ENCODE results near the gene MNDA.

MNDA gene

DNA sequence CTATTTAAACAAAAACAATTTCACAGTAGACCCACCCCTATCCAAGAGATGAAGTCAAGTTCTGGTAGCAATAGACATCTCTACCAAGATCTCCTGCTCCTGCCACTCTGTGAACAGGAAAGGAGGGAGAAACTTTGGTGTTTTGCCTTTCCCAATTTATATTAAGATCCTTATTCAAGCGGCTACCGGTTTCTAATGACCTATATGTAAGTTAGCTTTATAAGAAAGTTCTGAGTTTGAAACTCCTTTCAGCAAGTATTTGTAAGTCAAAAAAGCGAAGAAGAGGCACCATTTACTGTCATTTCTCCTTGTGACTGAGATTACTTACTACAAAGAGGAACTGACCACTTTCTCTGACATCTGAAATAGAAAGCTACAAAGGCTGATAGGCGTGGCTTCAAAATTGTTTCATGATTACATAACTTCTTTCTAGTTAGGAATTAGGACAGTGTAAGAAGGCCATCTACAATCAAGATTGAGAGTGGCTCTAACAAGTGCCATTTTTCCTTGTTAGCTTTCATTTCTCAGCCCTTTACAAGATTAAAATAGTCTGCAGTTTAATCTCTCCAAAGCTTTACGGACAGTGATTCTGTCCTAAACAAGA, at the start of gene MNDA:
TSS of gene MNDA (plus strand) at position 448 of the 604 bp plus-strand sequence. CDS start 10,803 bp downstream, outside the sequence.
- no peak for DNase-seq (ENCODE audit: low read depth)

DNA sequence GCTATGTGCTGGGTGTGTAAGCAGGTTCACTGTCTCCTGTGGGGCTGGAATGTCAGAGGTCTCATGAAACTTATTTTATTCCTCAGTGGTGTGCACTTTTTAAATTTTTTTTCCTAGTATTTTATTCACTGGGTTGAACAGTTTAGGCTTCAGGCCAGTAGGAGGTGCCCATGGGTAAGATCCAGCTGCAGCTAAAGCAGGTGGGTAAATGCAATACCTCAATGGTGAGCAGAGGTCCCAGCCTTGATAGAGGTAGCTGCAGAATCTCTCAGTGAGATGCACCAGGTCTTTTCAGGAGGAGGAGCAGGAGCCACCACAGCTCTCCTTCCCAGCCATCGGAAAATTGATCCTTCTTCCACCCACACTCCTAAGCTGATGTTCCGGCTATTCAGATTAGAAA, 37.5 kb upstream of the MNDA start:
- DNase-seq (ENCODE audit: low read depth): no peak

DNA sequence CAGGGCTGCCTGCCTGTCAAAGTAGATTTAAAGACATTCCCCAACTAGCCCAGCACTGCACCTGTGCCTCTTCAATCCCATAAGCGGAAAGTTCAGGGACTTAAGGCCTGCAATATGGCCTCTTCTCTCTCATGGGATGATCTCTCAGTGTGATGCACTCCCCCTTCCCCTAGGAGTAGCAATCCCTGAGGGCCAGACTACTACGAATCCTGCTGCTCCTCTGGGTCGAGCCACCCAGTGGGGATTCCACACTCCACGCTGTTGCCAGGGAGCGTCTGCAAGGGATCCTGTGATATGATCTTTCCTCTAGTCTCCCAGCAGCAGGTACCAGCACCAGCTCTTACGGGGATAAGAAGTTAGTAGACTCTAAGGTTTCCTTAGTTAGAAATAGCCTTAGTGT, 36.9 kb upstream of the MNDA start:
- DNase-seq (ENCODE audit: low read depth): no peak

DNA sequence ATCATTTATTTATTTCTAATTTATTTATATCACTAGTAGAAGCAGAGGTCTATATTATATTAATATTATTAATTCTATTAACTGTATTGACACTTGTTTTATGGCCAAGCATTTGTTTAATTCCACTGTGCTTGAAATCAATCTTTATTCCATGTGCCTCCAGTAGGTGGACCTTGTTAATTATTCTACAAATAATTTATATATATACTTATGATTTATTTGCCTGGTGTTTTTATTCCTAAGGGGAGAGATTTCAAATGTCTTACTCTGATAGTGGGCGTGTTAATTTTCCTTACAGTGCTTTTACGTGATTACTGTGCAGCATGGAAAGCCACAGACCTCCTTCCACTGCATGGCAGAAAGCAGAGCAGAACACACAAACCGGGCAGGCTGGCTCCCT, 32.6 kb upstream of the MNDA start:
- no peak for DNase-seq (ENCODE audit: low read depth)

- no peak for DNase-seq (ENCODE audit: low read depth)
These were observed 31.5 kb upstream of the MNDA start for GRCh38 chr1:158799689-158800088.

GRCh38 chr1:158800526-158800925, 30.6 kb upstream of the MNDA start:
- DNase-seq (ENCODE audit: low read depth): no peak

GRCh38 chr1:158801396-158801795, 29.8 kb upstream of the MNDA start:
- no peak for DNase-seq (ENCODE audit: low read depth)

GRCh38 chr1:158803678-158804077, 27.5 kb upstream of the MNDA start:
- no peak for DNase-seq (ENCODE audit: low read depth)

GRCh38 chr1:158806916-158807536, 24.1 kb upstream of the MNDA start:
- no peak for DNase-seq (ENCODE audit: low read depth)

DNA sequence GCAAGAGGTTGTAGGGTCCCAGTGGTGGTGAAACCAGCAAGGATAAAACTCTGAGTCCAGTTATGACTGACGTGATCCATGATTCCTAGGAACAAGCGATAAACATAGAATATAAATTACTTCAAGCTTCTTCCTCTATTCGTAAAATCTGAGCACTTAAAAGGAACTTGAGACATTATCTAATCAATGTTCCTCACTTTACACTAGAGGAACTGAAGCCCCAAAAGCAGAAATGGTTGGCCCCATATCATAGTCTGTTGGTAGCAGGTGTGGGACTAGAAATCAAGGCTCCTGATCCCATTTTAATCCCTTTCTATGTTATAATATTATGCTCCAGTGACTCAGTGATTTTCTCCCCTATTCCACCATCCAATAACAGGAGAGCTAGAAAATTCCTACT, 21.9 kb upstream of the MNDA start:
- no peak for DNase-seq (ENCODE audit: low read depth)

GRCh38 chr1:158809862-158810261, 21.3 kb upstream of the MNDA start:
- no peak for DNase-seq (ENCODE audit: low read depth)

DNA sequence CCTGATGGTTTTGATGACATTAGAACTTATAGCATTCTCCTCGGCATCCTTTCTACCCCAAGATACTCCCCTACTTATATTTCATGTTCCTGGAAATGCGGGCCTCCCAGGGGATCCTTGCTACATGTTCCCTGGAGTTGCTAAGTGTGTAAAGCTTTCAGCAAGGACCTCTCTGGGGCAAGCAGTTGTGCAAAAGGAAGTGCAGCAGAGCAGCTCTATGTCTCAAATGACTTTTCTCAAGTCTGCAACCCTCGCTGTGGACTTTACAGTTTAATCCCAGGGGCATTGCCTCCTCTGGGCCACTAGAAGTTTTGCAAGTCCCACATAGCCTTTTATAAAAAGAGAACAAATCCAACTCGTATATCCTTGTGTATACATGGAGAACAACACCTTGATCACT, 20.8 kb upstream of the MNDA start:
- DNase-seq (ENCODE audit: low read depth): no peak

DNA sequence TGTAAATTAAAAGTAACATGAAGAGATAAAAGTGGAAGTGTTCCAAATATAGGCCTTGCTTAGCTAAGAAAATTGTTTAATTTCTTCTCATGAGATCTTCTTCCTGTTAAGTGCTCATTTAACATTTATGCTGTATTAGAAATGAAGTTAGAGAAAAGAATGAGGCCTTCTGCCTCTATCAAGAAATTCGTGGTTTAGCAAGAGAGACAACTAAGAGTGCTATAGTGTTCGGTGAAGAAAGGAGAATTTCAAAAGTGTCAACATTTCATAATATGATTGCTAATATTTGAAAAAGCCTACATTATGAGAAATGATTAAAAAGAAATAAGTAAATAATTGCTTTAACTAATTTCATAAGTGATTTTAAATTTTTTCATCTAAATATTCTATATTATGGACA, 18.8 kb upstream of the MNDA start:
- no peak for DNase-seq (ENCODE audit: low read depth)

DNA sequence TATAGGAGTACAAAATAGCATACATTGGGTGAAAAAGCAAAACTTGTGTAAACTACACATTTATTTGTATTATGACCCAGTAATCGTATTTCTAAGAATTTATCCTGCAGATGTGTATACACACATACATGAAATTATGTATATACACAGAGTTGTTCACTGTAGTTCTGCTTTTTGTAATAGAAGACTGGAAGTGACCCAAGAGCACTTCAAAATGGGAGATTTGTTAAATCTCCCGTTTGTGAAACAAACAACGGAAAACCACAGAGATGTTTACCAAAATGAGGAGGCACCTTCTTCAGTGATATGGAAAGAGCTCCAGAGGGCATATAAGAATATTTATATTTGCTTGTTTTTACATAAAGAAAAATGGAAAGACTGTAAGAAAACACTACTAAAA, 18.0 kb upstream of the MNDA start:
- no peak for DNase-seq (ENCODE audit: low read depth)

GRCh38 chr1:158814970-158815369, 16.2 kb upstream of the MNDA start:
- no peak for DNase-seq (ENCODE audit: low read depth)

- no peak for DNase-seq (ENCODE audit: low read depth)
These were observed 12.6 kb upstream of the MNDA start for GRCh38 chr1:158818560-158818959.

DNA sequence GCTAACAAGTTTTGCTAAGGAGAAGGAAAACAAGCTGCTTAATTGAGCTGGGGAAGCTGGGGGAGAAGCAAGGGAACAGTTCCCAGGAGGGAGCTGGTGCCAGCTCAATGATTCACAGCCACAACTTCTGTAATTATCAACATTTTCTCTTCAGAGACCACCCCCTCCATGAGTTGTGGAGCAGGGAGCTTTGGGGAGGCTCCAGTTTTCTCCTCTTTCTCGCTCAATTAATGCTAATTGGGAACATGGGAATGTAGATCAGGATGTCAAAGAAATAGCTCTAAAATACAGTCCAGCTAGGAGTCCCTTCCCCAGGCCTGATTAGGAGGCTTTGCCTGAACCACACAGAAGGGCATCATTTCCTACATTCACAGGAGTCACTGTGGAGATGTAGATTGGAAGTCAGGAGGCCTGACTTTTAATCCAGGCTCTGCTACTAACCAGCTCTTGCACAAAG, 12.1 kb upstream of the MNDA start:
- no peak for DNase-seq (ENCODE audit: low read depth)

- DNase-seq (ENCODE audit: low read depth): no peak
These were observed 11.4 kb upstream of the MNDA start for GRCh38 chr1:158819461-158820443.

DNA sequence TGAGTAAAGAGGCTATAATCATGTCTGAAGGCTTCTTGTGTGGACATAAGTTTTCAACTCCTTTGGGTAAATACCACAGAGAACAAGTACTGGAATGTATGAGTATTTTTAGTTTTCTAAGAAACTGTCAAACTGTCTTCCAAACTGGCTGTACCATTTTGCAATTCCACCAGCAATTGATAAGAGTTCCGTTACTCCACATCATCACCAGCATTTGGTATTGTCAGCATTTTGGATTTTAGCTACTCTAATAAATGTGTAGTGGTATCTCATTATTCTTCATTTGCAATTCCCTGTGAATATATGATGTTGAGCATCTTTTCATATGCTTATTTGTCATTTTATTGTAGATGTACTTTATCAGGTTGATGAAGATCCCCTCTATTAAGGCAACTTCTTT, 9.4 kb upstream of the MNDA start:
- no peak for DNase-seq (ENCODE audit: low read depth)

DNA sequence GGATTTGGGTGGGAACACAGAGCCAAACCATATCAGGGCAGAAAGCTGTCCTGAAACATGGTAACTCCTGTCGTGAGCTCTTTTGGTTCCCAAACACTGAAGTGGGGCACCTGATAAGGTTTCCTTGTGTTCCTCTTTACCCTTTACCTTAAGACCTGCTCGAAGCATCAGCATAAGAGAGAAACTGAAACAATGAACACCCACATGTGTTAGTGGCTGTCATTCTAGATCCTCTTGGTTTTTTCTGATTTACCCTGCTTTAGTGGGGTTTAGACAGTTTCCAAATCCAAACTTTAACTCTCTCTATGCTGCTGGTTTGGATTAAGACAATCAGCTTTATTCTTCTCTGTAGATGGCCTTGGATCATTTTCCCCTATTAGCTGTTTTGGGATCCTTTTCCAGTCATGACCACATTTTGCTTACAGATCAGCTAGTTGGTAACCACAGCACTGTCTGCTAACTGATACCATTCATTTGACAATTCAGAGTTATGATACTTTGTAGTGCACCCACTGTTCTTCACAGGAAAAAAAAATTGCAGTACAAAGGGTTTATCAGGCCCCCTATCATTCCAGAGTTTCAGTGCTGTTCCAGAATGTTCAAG, 975 bp upstream of the MNDA start:
- no peak for DNase-seq (ENCODE audit: low read depth)

GRCh38 chr1:158833264-158833663, 2.1 kb downstream of the MNDA start:
- DNase-seq (ENCODE audit: low read depth): no peak

GRCh38 chr1:158836038-158836437, 4.9 kb downstream of the MNDA start:
- no peak for DNase-seq (ENCODE audit: low read depth)

GRCh38 chr1:158838660-158839059, 7.5 kb downstream of the MNDA start:
- no peak for DNase-seq (ENCODE audit: low read depth)

All from stimulated activated CD4-positive, alpha-beta T cell treated with anti-CD3 and anti-CD28 coated beads, Interleukin-2, amount 100 ng/mL, for 4 hours (primary cell).